K562 (cell line): ENCODE data around the gene PTRHD1. TPM values are rescaled to one million over a fixed set of nuclear protein-coding genes. Genes with fewer than 3 reads are reported as not detected.

Experiments used
- ATAC-seq: fragments of 200-7000 bp; cut with Tn5 transposase; 3 replicates; pipeline ENCODE4 v1.9.1; 2020; ENCODE audit warnings: moderate library complexity
- BruUV-seq: library from RNA; stranded (reverse); fragments of 400-500 nt; replicated peaks from 2 replicates; lab custom pipeline; 2021; lab: Mats Ljungman, UMichigan
- CTCF ChIA-PET: fragments of 300-600 bp; formaldehyde crosslinking; extraction: SDS; loops from one replicate; lab custom pipeline; 2021; ENCODE audit warnings: low intra/inter-chr PET ratio; lab: Yijun Ruan, JAX
- POLR2A ChIA-PET: fragments of 300-600, 350-650 bp; sonication (Branson Sonifier 250); formaldehyde crosslinking; extraction: SDS; loops from one replicate; lab custom pipeline; 2021; ENCODE audit warnings: antibody characterized with exemption, inconsistent platforms; lab: Yijun Ruan, JAX
- DNase-seq, 4 experiments: peaks; one replicate each; pipeline versions ENCODE4 v3.0.0 to v3.0.0-alpha.2; 2011 to 2018; ENCODE audit warnings: low spot score in 3 of 4, mixed read lengths in 3 of 4; ENCODE audit errors: extremely low read depth in 1 of 4
- FAIRE-seq: peaks from 2 replicates; lab custom pipeline; 2011; peaks lifted over from hg19 to GRCh38; lab: Jason Lieb, UNC
- H2AFZ ChIP-seq: 2 replicates; pipeline ENCODE4 v1.6.0; 2011; ENCODE audit warnings: low read depth, low read length, control low read depth, inconsistent platforms
- H3K27ac ChIP-seq: fragments of 200-600 bp; 3 replicates; pipeline ENCODE4 v1.8.0; 2011; ENCODE audit warnings: low read depth, mild to moderate bottlenecking, control low read depth, inconsistent platforms, low read length, moderate library complexity, mixed read lengths; ENCODE audit errors: extremely low read depth
- H3K27me3 ChIP-seq, 2 experiments: fragments of 300-600 bp in 1 of 2; 2 replicates in 1 of 2; 3 replicates in 1 of 2; pipeline versions ENCODE4 v1.6.0 to v1.8.0; 2011; ENCODE audit warnings: inconsistent platforms in 2 of 2, low read length in 2 of 2, mild to moderate bottlenecking in 1 of 2, mixed read lengths in 1 of 2, moderate library complexity in 1 of 2; ENCODE audit not compliant: control insufficient read depth in 2 of 2, insufficient read depth in 2 of 2
- H3K36me3 ChIP-seq: fragments of 300-600 bp; 3 replicates; pipeline ENCODE4 v1.8.0; 2011; ENCODE audit warnings: mild to moderate bottlenecking, low read length, inconsistent platforms; ENCODE audit not compliant: control insufficient read depth, insufficient read depth
- H3K4me1 ChIP-seq, 2 experiments: fragments of 200-600 bp in 1 of 2; replicated peaks in 1 of 2; 2 replicates in 1 of 2; 3 replicates in 1 of 2; pipeline versions ENCODE4 v1.5.1 to v1.8.0; 2011; ENCODE audit warnings: inconsistent platforms in 2 of 2, low read length in 2 of 2, mild to moderate bottlenecking in 1 of 2, mixed read lengths in 1 of 2, moderate library complexity in 1 of 2; ENCODE audit not compliant: control insufficient read depth in 2 of 2, insufficient read depth in 2 of 2
- H3K4me2 ChIP-seq: 2 replicates; pipeline ENCODE4 v1.6.1; 2011; ENCODE audit warnings: low read length, control low read depth, inconsistent platforms, mixed read lengths; ENCODE audit not compliant: insufficient read depth
- H3K4me3 ChIP-seq: fragments of 200-600 bp; sonication (generic), shearing (Covaris generic); 2 replicates; pipeline ENCODE4 v1.5.1; 2016; ENCODE audit warnings: control low read depth, inconsistent platforms
- H3K79me2 ChIP-seq: fragments of 200-600 bp; 3 replicates; pipeline ENCODE4 v1.8.0; 2011; ENCODE audit warnings: low read length, inconsistent platforms; ENCODE audit not compliant: control insufficient read depth, insufficient read depth
- H3K9ac ChIP-seq, 2 experiments: 2 replicates each; pipeline versions ENCODE4 v1.6.0 to v1.6.1; 2011; ENCODE audit warnings: low read depth in 2 of 2, low read length in 2 of 2, control low read depth in 1 of 2, inconsistent platforms in 1 of 2, mild to moderate bottlenecking in 1 of 2, mixed read lengths in 1 of 2; ENCODE audit not compliant: insufficient read depth in 1 of 2
- H3K9me1 ChIP-seq: one replicate; pipeline ENCODE4 v1.6.0; 2011; ENCODE audit warnings: inconsistent platforms, mild to moderate bottlenecking, low read length, moderate library complexity; ENCODE audit not compliant: control insufficient read depth, insufficient read depth
- H3K9me3 ChIP-seq: replicated peaks from 2 replicates; pipeline ENCODE4 v1.5.1; 2011; ENCODE audit warnings: low read depth, low read length, inconsistent platforms; ENCODE audit not compliant: control insufficient read depth, insufficient read depth
- H4K20me1 ChIP-seq: replicated peaks from 2 replicates; pipeline ENCODE4 v1.6.1; 2011; ENCODE audit warnings: low read length, inconsistent platforms, mixed read lengths; ENCODE audit not compliant: control insufficient read depth, insufficient read depth
- CAMTA2 ChIP-seq: fragments of 250-450 bp; sonication (Bioruptor Pico); conservative IDR thresholded peaks from 2 replicates; pipeline ENCODE4 v1.5.1; 2022
- CREB3 ChIP-seq: fragments of 450-650 bp; conservative IDR thresholded peaks from 2 replicates; pipeline ENCODE4 v1.6.1; 2016; ENCODE audit warnings: missing genetic modification characterization, low read depth, mild to moderate bottlenecking, missing compliant biosample characterization, moderate library complexity
- CSDE1 ChIP-seq, 2 experiments: fragments of 450-650 bp; IDR thresholded peaks; 2 replicates each; pipeline ENCODE4 v1.6.1; 2016; ENCODE audit warnings: mild to moderate bottlenecking in 1 of 2
- CTCF ChIP-seq, 3 experiments: IDR thresholded peaks in 2 of 3; conservative IDR thresholded peaks in 1 of 3; 2 replicates each; pipeline ENCODE4 v1.5.1; 2011 to 2012; ENCODE audit warnings: low read length in 3 of 3, mild to moderate bottlenecking in 3 of 3, control low read depth in 2 of 3, improper control_type of control experiment in 1 of 3, inconsistent platforms in 1 of 3, low read depth in 1 of 3, mixed read lengths in 1 of 3, moderate library complexity in 1 of 3; ENCODE audit not compliant: insufficient read depth in 2 of 3
- ELK3 ChIP-seq: fragments of 450-650 bp; formaldehyde crosslinking; IDR thresholded peaks from 2 replicates; pipeline ENCODE4 v1.4.0; 2020; ENCODE audit warnings: mild to moderate bottlenecking
- KHSRP ChIP-seq: fragments of 450-650 bp; IDR thresholded peaks from 2 replicates; pipeline ENCODE4 v1.6.1; 2017
- MAX ChIP-seq: sonication (generic); formaldehyde crosslinking; IDR thresholded peaks from 2 replicates; pipeline ENCODE4 v1.9.0; 2022; ENCODE audit warnings: mild to moderate bottlenecking, missing genetic modification reagents
- NR4A1 ChIP-seq, 2 experiments: fragments of 250-450 bp in 1 of 2; fragments of 450-650 bp in 1 of 2; sonication (Bioruptor Pico) in 1 of 2; IDR thresholded peaks; 2 replicates each; pipeline versions ENCODE4 v1.4.0 to v1.6.1; 2016 to 2020; ENCODE audit warnings: mild to moderate bottlenecking in 2 of 2, missing compliant biosample characterization in 1 of 2, missing genetic modification characterization in 1 of 2, moderate library complexity in 1 of 2
- PREB ChIP-seq: sonication (generic); formaldehyde crosslinking; IDR thresholded peaks from 2 replicates; pipeline ENCODE4 v1.8.1; 2023; ENCODE audit warnings: mild to moderate bottlenecking, missing genetic modification reagents
- PYGO2 ChIP-seq: fragments of 450-650 bp; IDR thresholded peaks from 2 replicates; pipeline ENCODE4 v1.6.1; 2016; ENCODE audit warnings: mild to moderate bottlenecking, missing genetic modification characterization, moderate library complexity, missing compliant biosample characterization
- SAFB ChIP-seq: fragments of 200-400 bp; formaldehyde crosslinking; IDR thresholded peaks from 2 replicates; pipeline ENCODE4 v1.6.1; 2017; ENCODE audit warnings: low read depth, low read length, borderline replicate concordance
- SAFB2 ChIP-seq: fragments of 200-400 bp; formaldehyde crosslinking; IDR thresholded peaks from 2 replicates; pipeline ENCODE4 v1.6.1; 2018; ENCODE audit warnings: borderline replicate concordance, low read length, low read depth, moderate library complexity; ENCODE audit not compliant: severe bottlenecking
- TAL1 ChIP-seq: fragments of 450-650 bp; IDR thresholded peaks from 2 replicates; pipeline ENCODE4 v1.6.1; 2016; ENCODE audit warnings: mild to moderate bottlenecking
- ZNF134 ChIP-seq: fragments of 250-450 bp; sonication (Bioruptor Pico); conservative IDR thresholded peaks from 2 replicates; pipeline ENCODE4 v1.4.0; 2020
- ZNF395 ChIP-seq: fragments of 200-800 bp; sonication (Bioruptor generic); IDR thresholded peaks from 2 replicates; pipeline ENCODE4 v1.6.1; 2017; ENCODE audit warnings: missing genetic modification characterization, missing compliant biosample characterization
- ZNF561 ChIP-seq: fragments of 450-650 bp; formaldehyde crosslinking; conservative IDR thresholded peaks from 2 replicates; pipeline ENCODE4 v1.4.0; 2020; ENCODE audit warnings: mild to moderate bottlenecking, moderate library complexity
- WGBS: fragments of 100-300 bp; shearing (Covaris generic); methylation state at CpG from one replicate; pipeline ENCODE4 v1.1.6; 2016; ENCODE audit warnings: low coverage, mixed read lengths; ENCODE audit not compliant: insufficient coverage; ENCODE audit errors: missing lambda C conversion rate; 5-methylcytosine and 5-hydroxymethylcytosine counted together
- in situ Hi-C: fragments of 300-500 bp; cut with MboI; formaldehyde crosslinking; loops from 4 replicates; pipeline ENCODE4 v1.15.0; 2018; ENCODE audit warnings: inconsistent platforms, mixed read lengths
- intact Hi-C: fragments of 100-400 bp; cut with micrococcal nuclease; formaldehyde crosslinking; loops from 2 replicates; pipeline ENCODE4 v1.14.2; 2022
- polyA plus RNA-seq, 8 experiments: library from polyadenylated mRNA; depleted of rRNA in 4 of 8; stranded (reverse) in 5 of 8; unstranded in 3 of 8; fragments of >200 nt; fragmentation: Nextera tagmentation in 2 of 8; fragmentation: Illumina TruSeq in 1 of 8; extraction: Ambion mirVana in 2 of 8; extraction: Trizol in 1 of 8; gene quantifications; 2 replicates each; pipeline versions ENCODE4 v1.2.1 to v1.2.3, GENCODE V29; 2011 to 2014; ENCODE audit warnings: inconsistent platforms in 1 of 8, missing spikeins in 1 of 8
- total RNA-seq, 7 experiments: library from RNA; depleted of rRNA in 6 of 7; stranded (reverse); fragments of >200 nt in 6 of 7; fragmentation: Illumina TruSeq in 2 of 7; extraction: Trizol in 2 of 7; gene quantifications; 2 replicates each; pipeline versions ENCODE4 v1.2.1 to v1.2.3, GENCODE V29; 2011 to 2021; ENCODE audit warnings: low replicate concordance in 1 of 7

The PTRHD1 gene
- total and polyA plus RNA-seq, 9 of the 15 experiments (the other 6 are each of a cell fraction or from before 2014, with no cell fraction given), result 15.8 to 83.2 (median 46.6) TPM

GRCh38 chr2:24779116-24779515 is 14.1 kb downstream of the PTRHD1 start:
- H3K9me1 ChIP-seq, result no peaks in the 10 kb centered on the region
- intact Hi-C loops (no loop called here), in situ Hi-C loops (loop anchor here (25.0 kb wide), 1 partner anchor 367 kb away; no protein-coding TSS in a partner anchor)
- FAIRE-seq, result no peak
- H3K27me3 ChIP-seq, result no peaks in the 10 kb centered on the region; a peak in 1 of 5 replicates
- no peak for DNase-seq
- no peaks in the 10 kb centered on the region for H3K36me3 ChIP-seq
- no peak overlapping the region for H3K27ac ChIP-seq
- H3K4me2 ChIP-seq, result no peak overlapping the region
- WGBS, result 61% methylated on average over 2 of the region's 2 CpGs
- H3K9me3 ChIP-seq, result peaks cover 2% of the 10 kb centered on the region; the same call in 1 of the 2 replicates
- no peak overlapping the region for H2AFZ ChIP-seq
- ATAC-seq, result no peak
- H3K79me2 ChIP-seq, result no peaks in the 10 kb centered on the region
- CTCF ChIA-PET, result no interaction called here
- H3K4me1 ChIP-seq, result no peaks in the 10 kb centered on the region
- H4K20me1 ChIP-seq, result no peaks in the 10 kb centered on the region
- H3K4me3 ChIP-seq, result no peak overlapping the region
- BruUV-seq, result no TSS peak
- POLR2A ChIA-PET, result interaction anchor here (1.2 to 1.8 kb wide), 3 partner anchors 10 to 13 kb away, joined by 3 to 8 read pairs (median 8); partner anchors contain the start of genes CENPO and PTRHD1
- H3K9ac ChIP-seq, result no peak overlapping the region
- TF ChIP-seq PYGO2, result no peak
- no peak for TF ChIP-seq SAFB
- TF ChIP-seq ZNF561, result no peak
- no peak for TF ChIP-seq PREB (CRISPR knock-in tag)
- TF ChIP-seq ZNF395 (CRISPR knock-in tag), result no peak
- TF ChIP-seq NR4A1 (CRISPR knock-in tag; IDR thresholded peaks at IDR 0.05), result no peak
- TF ChIP-seq NR4A1 (tag; IDR thresholded peaks at IDR 0.05), result no peak
- TF ChIP-seq CSDE1 (IDR thresholded peaks at IDR 0.05), result no peak
- no peak for TF ChIP-seq TAL1
- TF ChIP-seq CREB3, result no peak
- TF ChIP-seq MAX (CRISPR knock-in tag), result no peak
- TF ChIP-seq CTCF (IDR thresholded peaks at IDR 0.05 in 2 of 3, conservative IDR thresholded peaks at IDR 0.05 in 1 of 3; ENCODE audit: insufficient read depth in 2 of 3, low read depth in 1 of 3, low read length in 3 of 3), result no peak
- no peak for TF ChIP-seq SAFB2
- TF ChIP-seq ELK3 (CRISPR knock-in tag), result no peak
- TF ChIP-seq CAMTA2 (CRISPR knock-in tag), result no peak
- TF ChIP-seq KHSRP, result no peak
- TF ChIP-seq ZNF134 (CRISPR knock-in tag), result no peak
